Stimulated activated naive CD8-positive, alpha-beta T cell treated with anti-CD3 and anti-CD28 coated beads, Interleukin-15, amount 100 ng/mL, for 72 hours (primary cell): ENCODE data around the gene OTOP2.

Experiments
- ATAC-seq: fragments of 150-1000 bp; cut with Tn5 transposase; 2 replicates; pipeline ENCODE4 v1.10.0; 2021; ENCODE audit warnings: mild to moderate bottlenecking, moderate library complexity
- DNase-seq, 2 donors: peaks; one replicate each; pipeline ENCODE4 v3.0.0; 2021 to 2022
- H3K27ac Mint-ChIP-seq, 2 donors: one replicate each; pipeline ENCODE4 v1.8.0; 2022; ENCODE audit warnings: mild to moderate bottlenecking in 2 of 2, mixed read lengths in 2 of 2, moderate library complexity in 2 of 2
- H3K27me3 Mint-ChIP-seq: one replicate; pipeline ENCODE4 v1.8.0; 2022; ENCODE audit warnings: mixed read lengths
- H3K4me1 Mint-ChIP-seq: one replicate; pipeline ENCODE4 v1.8.0; 2022; ENCODE audit warnings: mild to moderate bottlenecking, mixed read lengths
- H3K4me3 Mint-ChIP-seq, 2 donors: one replicate each; pipeline ENCODE4 v1.8.0; 2022; ENCODE audit warnings: mild to moderate bottlenecking in 2 of 2, mixed read lengths in 2 of 2, moderate library complexity in 1 of 2
- H3K9me3 Mint-ChIP-seq, 2 donors: one replicate each; pipeline ENCODE4 v1.8.0; 2022; ENCODE audit warnings: mixed read lengths in 2 of 2

OTOP2 gene, protein sequence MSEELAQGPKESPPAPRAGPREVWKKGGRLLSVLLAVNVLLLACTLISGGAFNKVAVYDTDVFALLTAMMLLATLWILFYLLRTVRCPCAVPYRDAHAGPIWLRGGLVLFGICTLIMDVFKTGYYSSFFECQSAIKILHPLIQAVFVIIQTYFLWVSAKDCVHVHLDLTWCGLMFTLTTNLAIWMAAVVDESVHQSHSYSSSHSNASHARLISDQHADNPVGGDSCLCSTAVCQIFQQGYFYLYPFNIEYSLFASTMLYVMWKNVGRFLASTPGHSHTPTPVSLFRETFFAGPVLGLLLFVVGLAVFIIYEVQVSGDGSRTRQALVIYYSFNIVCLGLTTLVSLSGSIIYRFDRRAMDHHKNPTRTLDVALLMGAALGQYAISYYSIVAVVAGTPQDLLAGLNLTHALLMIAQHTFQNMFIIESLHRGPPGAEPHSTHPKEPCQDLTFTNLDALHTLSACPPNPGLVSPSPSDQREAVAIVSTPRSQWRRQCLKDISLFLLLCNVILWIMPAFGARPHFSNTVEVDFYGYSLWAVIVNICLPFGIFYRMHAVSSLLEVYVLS

DNA sequence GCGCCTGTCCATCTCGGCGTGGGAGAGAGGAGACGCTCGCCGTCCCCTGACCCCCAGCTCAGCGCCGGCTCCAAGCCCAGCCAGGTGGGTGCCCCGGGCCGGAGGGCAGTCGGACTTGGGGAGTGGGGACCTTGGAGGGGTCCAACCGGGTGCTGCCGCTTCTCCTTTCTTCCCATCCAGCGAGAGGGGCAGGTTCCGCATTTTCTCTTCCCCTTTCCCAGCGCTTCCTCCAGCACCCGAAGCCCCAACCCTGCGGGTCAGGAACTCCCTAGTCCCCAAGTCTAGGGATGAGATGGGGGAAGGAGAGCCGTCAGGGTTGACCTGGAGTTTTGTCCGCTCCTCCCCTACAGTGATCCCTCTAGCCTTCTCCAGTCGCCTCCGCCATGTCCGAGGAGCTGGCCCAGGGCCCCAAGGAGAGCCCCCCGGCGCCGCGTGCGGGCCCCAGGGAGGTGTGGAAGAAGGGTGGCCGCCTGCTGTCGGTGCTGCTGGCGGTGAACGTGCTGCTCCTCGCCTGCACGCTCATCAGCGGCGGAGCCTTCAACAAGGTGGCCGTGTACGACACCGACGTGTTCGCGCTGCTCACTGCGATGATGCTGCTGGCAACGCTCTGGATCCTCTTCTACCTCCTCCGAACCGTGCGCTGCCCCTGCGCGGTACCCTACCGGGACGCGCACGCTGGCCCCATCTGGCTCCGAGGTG lies at the start of gene OTOP2:
Gene OTOP2 (plus strand): TSS at position 24 of the 699 bp plus-strand sequence. CDS start 360 bp downstream, at position 384.
- H3K4me3 Mint-ChIP-seq, result peak within 1 kb of the TSS; percentile 39 to 64

DNA sequence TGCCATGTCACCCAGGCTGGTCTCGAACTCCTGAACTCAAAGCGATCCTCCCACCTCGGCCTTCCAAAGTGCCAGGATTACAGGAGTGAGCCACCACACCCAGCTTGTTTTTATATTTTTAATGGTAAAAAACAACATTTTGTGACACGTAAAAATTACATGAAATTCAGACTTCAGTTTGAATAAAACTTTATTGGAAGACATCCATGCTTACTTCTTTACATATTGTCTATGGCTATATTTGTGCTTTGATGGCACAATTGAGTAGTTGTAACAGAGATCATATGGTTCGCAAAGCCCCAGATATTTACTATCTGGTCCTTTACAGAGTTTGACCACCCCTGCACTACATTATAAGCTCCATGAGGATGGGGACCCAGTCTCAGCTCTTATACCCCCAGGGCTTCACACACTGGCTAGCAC lies 49.4 kb upstream of the OTOP2 start:
- Mint-ChIP-seq H3K27me3 (no peaks in the 10 kb centered on the region), H3K4me1 (peaks cover 33% of the 10 kb centered on the region), H3K27ac (peak overlapping the region in 1 of 2 donors; percentile 20), H3K9me3 (no peaks in the 10 kb centered on the region), H3K4me3 (peak overlapping the region; percentile 83 to 87)
- ATAC-seq, result no peak
- DNase-seq, result no peak

More for the DNA sequence above, at the start of gene OTOP2:
- Mint-ChIP-seq H3K9me3 (no peaks in the 10 kb centered on the region), H3K4me1 (peaks cover 27% of the 10 kb centered on the region), H3K27ac (no peak within 1 kb of the TSS), H3K27me3 (peaks cover 94% of the 10 kb centered on the region)
- DNase-seq (no peak), ATAC-seq (peak; percentile 10)

DNA sequence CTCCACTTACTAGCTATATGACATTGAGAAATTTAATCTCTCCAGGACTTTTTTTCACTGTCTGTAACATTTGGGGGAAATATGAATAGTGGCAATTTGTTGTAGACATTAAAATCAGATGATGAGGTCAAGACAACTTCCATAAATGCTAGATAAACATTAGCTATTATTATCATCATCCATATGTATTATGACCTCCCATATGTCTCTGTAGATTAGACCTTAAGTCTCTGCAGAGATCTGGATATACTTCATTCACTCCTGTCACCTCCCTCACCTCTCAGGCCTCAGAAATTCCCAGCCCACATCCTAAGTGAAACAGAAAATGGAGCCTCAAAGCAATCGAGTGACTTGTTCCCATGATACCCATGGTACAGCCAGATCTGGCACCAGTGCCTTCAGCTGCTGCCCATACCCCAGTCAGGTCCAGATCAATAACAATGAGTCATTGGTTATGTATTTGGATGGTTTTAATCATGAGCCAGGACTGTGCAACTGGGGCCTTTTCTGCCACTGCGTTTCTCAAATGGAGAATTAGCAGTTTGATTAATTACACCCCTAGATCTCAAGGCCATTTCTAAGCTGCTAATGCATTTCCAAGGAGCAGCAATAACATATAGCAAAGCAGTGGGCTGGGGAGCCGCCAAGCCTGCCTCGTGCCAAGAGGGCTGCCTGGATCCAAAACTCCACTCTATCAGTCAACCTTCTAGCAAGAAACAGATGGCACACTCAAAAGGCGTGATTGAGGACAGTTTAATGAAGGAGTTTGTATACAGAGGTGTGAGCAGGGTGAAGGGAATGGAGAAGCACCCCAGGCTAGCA lies 48.7 kb upstream of the OTOP2 start:
- Mint-ChIP-seq H3K4me1 (peaks cover 33% of the 10 kb centered on the region), H3K4me3 (peak overlapping the region in 1 of 2 donors; percentile 24), H3K27me3 (no peaks in the 10 kb centered on the region), H3K9me3 (no peaks in the 10 kb centered on the region), H3K27ac (no peak overlapping the region)
- DNase-seq (no peak), ATAC-seq (no peak)

DNA sequence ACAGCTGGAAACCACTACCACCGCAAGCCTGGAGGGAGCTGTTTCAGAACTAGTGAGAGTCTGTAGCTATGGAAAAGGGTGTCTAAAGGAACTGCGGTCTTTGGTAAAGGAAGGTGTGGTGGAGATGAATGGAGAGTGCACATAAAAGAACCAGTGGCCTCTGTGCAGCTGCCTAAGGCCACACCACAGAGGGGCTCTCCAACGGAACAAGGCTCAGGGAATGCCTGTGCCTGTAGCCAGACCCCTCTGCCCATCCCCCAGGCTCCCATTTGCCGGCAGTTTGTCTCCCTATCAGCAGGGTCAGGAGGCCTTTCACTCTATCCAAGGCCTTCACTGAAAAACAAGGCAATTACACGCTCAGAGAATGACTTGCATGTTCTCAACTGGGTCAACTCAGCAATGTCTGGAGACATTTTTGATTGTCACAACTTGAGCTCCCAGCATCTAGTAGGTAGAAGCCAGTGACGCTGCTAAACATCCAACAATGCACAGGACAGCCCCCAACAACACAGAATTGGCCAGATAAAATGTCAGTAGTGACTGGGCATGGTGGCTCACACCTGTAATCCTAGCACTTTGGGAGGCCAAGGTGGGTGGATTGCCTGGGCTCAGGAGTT lies 48.0 kb upstream of the OTOP2 start:
- Mint-ChIP-seq H3K27me3 (no peaks in the 10 kb centered on the region), H3K9me3 (no peaks in the 10 kb centered on the region), H3K4me3 (no peak overlapping the region), H3K4me1 (peaks cover 33% of the 10 kb centered on the region), H3K27ac (no peak overlapping the region)
- no peak for DNase-seq
- ATAC-seq, result no peak

DNA sequence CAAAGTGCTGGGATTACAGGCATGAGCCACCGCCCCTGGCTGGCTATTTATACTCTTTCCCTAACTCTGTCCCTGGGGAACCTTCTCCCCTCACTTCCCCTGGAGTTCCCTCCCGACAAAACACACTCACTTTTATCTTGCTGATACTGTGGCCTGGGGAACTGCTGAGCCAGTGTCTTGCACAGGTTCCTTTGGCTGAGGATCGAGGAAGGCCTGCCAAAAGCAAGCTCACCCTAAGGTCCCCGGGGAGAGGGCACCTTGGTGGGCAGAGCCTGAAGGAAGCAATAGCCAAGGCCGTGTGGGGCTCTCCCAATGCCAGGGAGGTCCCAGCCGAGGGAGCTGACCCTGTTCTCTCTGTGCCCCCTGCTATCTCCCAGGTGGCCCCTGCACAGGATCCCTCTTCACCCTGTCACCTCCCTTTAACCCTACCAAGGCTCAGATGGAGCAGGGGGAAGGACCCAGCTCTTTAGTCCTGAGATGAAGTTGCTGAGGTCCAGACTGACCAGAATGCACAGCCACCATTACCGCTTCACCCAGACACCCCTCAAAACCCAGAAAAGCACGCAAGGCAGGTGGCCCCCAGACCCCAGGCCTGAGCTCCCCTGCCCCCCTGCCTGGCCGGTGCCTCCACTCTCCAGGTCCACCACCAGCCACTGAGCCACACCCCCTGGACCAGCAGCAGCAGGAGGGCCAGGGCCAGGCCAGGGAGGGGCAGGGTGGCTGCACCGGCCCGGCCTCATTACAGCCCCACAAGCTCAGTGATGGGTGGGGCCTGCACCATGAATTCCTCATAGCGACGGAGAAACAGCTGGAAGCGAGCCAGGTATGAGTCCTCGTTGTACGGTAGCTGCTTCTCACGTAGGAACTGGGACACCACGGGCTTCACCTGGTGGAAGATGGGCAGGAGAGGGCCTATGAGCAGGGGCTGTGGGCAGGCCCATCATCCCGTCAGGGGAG lies 46.2 kb upstream of the OTOP2 start:
- Mint-ChIP-seq H3K9me3 (no peaks in the 10 kb centered on the region), H3K27ac (peak overlapping the region in 1 of 2 donors; percentile 12)

DNA sequence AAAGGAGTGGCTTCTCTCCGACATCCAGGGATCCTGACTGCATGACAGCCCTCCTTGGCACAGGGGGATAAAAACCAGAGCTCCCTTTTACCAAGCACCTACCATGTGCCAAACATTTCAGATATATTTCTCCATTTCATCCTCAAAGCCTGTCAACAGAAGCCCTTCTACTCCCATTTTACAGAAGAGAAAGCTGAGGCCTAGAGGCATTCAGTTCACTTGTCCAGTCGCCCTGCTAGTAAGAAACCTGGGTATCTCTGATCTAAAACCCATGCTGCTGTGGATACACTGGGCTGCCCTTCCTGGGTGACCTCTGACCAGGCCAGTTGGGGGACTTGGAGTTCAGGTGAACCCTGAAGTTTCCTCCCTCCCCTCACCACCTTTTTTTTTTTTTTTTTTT lies 45.4 kb upstream of the OTOP2 start:
- Mint-ChIP-seq H3K27ac (no peak overlapping the region), H3K4me3 (no peak overlapping the region), H3K4me1 (peaks cover 16% of the 10 kb centered on the region), H3K27me3 (no peaks in the 10 kb centered on the region), H3K9me3 (no peaks in the 10 kb centered on the region)
- DNase-seq (no peak), ATAC-seq (no peak)

More for the DNA sequence above, 46.2 kb upstream of the OTOP2 start:
- Mint-ChIP-seq H3K27me3 (no peaks in the 10 kb centered on the region), H3K4me1 (peaks cover 17% of the 10 kb centered on the region), H3K4me3 (no peak overlapping the region)
- no peak for ATAC-seq
- DNase-seq, result no peak

DNA sequence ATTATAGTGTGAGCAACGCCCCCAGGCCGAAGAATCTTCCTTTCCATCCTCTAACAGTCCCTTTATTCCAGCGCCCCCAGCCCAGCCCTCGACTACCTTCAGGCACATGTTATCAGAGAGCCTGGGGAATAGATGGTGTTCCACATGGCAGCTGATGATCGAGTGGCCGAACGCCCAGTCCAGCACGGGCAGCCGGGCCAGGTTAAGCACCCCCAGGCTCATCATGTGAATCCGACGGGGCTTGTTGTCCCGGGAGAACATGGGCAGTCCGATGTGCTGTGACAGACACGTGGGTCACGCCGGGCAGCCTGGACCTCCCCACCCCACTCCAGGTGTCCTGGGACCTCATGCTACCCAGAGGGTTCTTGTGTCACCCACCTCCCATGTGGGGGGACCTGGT lies 44.8 kb upstream of the OTOP2 start:
- no peak overlapping the region for H3K27ac Mint-ChIP-seq
- peaks cover 10% of the 10 kb centered on the region for H3K4me1 Mint-ChIP-seq
- peaks cover 6% of the 10 kb centered on the region for H3K27me3 Mint-ChIP-seq
- H3K9me3 Mint-ChIP-seq, result no peaks in the 10 kb centered on the region
- H3K4me3 Mint-ChIP-seq, result no peak overlapping the region
- DNase-seq (no peak), ATAC-seq (no peak)

DNA sequence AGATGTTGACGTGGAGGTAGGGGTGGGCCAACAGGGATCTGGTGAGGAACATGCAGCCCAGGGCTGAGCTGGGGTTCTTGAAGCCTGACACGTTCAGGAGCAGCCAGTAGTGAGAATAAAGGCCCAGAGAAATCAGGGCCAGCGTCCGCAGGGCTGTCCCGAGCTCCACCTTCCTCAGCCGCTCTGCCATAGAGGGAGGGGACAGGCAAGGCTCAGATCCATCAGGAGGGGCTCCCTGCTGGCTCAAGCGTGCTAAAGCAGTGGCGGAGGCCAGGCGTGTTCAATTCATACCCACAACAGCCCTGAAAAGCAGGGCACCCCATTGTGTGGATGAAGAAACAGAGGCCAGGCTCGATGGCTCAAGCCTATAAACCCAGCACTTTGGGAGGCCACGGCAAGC lies 43.0 kb upstream of the OTOP2 start:
- Mint-ChIP-seq H3K4me3 (no peak overlapping the region), H3K27ac (no peak overlapping the region), H3K4me1 (no peaks in the 10 kb centered on the region), H3K9me3 (no peaks in the 10 kb centered on the region), H3K27me3 (peaks cover 19% of the 10 kb centered on the region)
- DNase-seq (no peak), ATAC-seq (no peak)

DNA sequence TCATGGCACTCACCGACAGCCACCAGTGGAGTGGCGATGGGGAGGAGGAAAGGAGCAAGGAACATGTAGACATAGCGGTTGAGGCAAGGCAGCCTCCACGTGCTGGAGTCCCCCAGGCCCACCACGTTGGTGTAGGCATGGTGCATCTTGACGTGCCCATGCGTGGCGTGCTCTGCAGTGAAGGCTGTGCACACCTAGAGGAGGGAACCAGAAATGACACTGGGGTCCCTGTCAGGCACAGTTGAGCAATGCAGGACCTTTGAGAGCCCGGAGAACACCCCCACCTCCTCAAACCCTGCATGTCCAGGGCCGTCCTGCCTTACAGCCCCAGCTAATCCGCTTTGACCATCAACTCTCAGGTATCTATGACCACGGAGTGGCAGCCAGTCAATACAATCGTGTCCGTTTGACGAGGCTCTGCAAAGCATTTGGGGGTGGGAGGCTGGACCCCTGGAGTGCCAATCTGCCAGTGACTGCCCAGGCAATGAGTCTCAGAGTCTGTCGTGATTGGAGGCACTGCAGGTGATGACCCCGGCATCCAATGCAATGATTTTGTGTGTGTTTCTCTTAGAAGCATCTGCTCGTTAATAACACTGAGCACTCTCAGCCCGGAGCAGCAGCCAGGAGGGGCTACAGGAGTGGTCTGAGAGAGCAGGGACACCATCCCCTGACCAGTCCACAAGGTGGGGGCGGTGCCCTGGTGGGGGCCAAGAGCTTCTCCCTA lies 41.4 kb upstream of the OTOP2 start:
- no peak overlapping the region for H3K4me3 Mint-ChIP-seq
- no peak overlapping the region for H3K27ac Mint-ChIP-seq
- H3K9me3 Mint-ChIP-seq, result no peaks in the 10 kb centered on the region
- H3K4me1 Mint-ChIP-seq, result no peaks in the 10 kb centered on the region
- no peak for ATAC-seq
- H3K27me3 Mint-ChIP-seq, result peaks cover 27% of the 10 kb centered on the region
- no peak for DNase-seq

DNA sequence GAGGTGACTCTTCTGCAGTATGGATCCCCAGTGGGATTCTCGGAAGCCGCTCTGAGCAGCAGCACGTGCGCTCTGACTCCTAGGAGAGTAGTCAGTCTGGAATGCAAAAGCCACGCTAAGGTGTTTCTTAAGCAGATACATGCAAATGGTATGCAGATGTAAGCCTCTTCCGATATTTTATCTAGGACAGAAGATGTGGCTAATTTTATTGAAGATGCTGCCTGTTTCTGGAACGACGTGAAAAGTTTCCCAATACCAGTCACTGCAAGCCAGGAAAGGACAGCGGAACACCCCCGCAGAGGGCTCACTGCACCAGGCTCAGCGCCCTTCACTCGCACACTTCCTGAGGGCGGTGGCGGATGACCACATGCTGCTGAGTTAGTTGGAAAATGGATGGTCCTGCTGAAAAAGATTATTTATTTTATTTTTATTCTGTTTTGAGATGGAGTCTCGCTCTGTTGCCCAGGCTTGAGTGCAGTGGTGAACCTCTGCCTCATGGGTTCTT lies 40.8 kb upstream of the OTOP2 start:
- ATAC-seq (no peak), DNase-seq (no peak)
- Mint-ChIP-seq H3K4me3 (no peak overlapping the region), H3K9me3 (no peaks in the 10 kb centered on the region), H3K4me1 (no peaks in the 10 kb centered on the region), H3K27me3 (peaks cover 27% of the 10 kb centered on the region), H3K27ac (peak overlapping the region in 1 of 2 donors; percentile 52)

DNA sequence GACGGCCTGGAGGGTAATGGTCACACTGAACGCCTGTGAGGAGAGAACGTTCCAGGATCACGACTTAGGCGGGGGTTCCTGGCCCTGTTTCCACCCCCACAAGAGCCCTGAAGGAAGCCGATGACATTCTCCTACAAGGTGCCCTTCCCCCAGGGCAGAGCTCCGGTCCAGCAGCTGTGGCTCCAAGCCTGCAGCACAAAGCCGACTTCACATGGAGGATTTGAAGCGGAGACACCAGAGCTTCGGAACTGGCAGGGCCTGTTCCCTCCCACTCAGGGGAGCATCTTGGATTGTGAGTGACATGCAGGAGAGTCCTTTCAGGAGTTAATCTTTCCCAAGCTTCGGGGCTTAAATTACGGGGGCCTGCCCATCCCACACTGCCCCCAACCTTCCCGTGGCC lies 35.6 kb upstream of the OTOP2 start:
- no peak for ATAC-seq
- H3K27ac Mint-ChIP-seq, result no peak overlapping the region
- H3K9me3 Mint-ChIP-seq, result no peaks in the 10 kb centered on the region
- peaks cover 6% of the 10 kb centered on the region for H3K4me1 Mint-ChIP-seq
- no peak for DNase-seq
- H3K4me3 Mint-ChIP-seq, result no peak overlapping the region
- peaks cover 58% of the 10 kb centered on the region for H3K27me3 Mint-ChIP-seq

DNA sequence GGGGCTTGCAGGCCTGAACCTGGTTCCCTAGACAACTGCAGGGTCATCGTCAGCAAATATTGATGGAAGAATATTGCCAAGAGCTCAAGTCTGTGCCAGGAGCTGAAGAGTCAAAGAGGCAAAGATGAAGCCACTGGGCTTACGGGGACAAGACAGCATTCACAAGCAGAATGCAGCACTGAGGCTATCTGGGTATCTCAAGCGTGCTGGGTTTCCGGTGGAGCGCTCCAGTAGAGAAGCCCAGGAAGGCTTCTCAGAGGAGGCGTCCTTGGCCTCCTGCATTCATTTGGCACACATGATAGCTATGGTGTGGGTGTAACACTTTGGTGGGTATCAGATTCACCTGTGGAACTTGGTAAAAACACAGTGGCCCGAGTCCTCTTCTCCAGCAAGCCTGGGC lies 33.5 kb upstream of the OTOP2 start:
- ATAC-seq (no peak), DNase-seq (no peak)
- Mint-ChIP-seq H3K4me3 (no peak overlapping the region), H3K27ac (no peak overlapping the region), H3K27me3 (peaks cover 60% of the 10 kb centered on the region), H3K4me1 (peaks cover 14% of the 10 kb centered on the region), H3K9me3 (no peaks in the 10 kb centered on the region)

DNA sequence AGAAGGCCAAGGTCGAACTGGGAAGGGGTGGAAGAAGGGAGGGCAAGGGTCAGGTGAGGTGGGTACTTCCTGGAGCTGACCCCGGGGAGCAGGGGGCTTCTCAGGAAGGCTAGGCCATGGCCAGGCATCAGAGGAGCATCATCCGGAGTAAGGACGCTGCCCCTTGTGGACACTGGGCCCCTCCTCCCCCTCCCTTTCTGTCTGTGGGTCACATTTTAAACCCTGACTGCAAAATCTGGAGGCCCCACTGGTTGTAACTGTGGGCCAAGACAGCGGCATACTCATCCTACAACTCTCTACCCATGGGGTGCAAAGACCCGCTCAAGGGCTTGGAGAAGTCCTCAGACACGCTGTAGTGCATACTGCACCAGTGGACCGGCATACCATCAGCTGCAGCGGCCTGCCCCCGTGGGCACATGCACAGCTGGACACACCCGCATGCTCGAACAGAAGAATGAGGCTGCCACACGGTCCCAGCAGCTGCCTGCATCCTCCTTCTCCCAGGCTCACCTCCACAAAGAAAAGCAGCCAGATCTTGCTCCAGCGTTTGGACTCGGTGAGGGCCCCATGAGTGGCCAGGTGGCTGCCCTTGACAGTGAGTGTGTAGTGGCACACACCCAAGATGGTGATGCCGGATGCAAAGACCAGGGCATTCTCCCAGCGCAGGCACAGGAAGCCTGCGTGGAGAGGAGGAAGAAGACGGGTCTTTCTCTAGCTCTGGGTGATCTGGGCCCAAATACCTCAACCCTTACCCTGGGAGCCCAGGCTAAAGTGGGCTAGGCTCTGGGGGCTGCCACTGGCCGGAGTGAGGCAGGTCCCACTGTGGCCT lies 31.8 kb upstream of the OTOP2 start:
- Mint-ChIP-seq H3K27ac (no peak overlapping the region), H3K4me3 (no peak overlapping the region), H3K9me3 (no peaks in the 10 kb centered on the region), H3K27me3 (peaks cover 62% of the 10 kb centered on the region), H3K4me1 (peaks cover 14% of the 10 kb centered on the region)
- DNase-seq (no peak), ATAC-seq (no peak)
